Smooth muscle cell (in vitro differentiated cells): Measurements from ENCODE around the gene SH3RF3. TPM values are rescaled to one million over a fixed set of nuclear protein-coding genes. Genes with fewer than 3 reads are reported as not detected.

Source experiments
- DNase-seq: peaks from one replicate; lab custom pipeline; 2025; ENCODE audit not compliant: unreplicated experiment; lab: John Stamatoyannopoulos, UW
- H2AFZ ChIP-seq: fragments of 200-600 bp; sonication (generic); 2 replicates; pipeline ENCODE4 v1.6.0; 2016; ENCODE audit warnings: antibody characterized with exemption, low read depth, mild to moderate bottlenecking
- H3F3A ChIP-seq: fragments of 200-600 bp; sonication (generic); 2 replicates; pipeline ENCODE4 v1.6.0; 2017; ENCODE audit warnings: antibody characterized with exemption, low read depth
- H3K27ac ChIP-seq: fragments of 200-600 bp; sonication (generic); 2 replicates; pipeline ENCODE4 v1.5.1; 2016; ENCODE audit warnings: low read depth, mild to moderate bottlenecking
- H3K27me3 ChIP-seq: fragments of 200-600 bp; sonication (generic); 2 replicates; pipeline ENCODE4 v1.6.1; 2016; ENCODE audit warnings: low read depth, mild to moderate bottlenecking
- H3K36me3 ChIP-seq: fragments of 200-600 bp; sonication (generic); 2 replicates; pipeline ENCODE4 v1.5.1; 2016; ENCODE audit warnings: low read depth
- H3K4me1 ChIP-seq: fragments of 200-600 bp; sonication (generic); 2 replicates; pipeline ENCODE4 v1.5.1; 2016; ENCODE audit warnings: low read depth
- H3K4me2 ChIP-seq: fragments of 200-600 bp; sonication (generic); 2 replicates; pipeline ENCODE4 v1.6.0; 2016; ENCODE audit warnings: mild to moderate bottlenecking
- H3K4me3 ChIP-seq: fragments of 200-600 bp; sonication (generic); 2 replicates; pipeline ENCODE4 v1.5.1; 2016; ENCODE audit warnings: mild to moderate bottlenecking
- H3K79me2 ChIP-seq: fragments of 200-600 bp; sonication (generic); 2 replicates; pipeline ENCODE4 v1.6.0; 2016; ENCODE audit warnings: low read depth, mild to moderate bottlenecking
- H3K9ac ChIP-seq: fragments of 200-600 bp; sonication (generic); 2 replicates; pipeline ENCODE4 v1.6.0; 2016; ENCODE audit warnings: low read depth
- H3K9me3 ChIP-seq: fragments of 200-600 bp; sonication (generic); replicated peaks from 2 replicates; pipeline ENCODE4 v1.5.1; 2016; ENCODE audit warnings: low read depth
- H4K20me1 ChIP-seq: fragments of 200-600 bp; sonication (generic); 2 replicates; pipeline ENCODE4 v1.6.0; 2016; ENCODE audit warnings: low read depth
- WGBS: methylation state at CpG from one replicate; pipeline ENCODE4 v1.1.7; 2016; ENCODE audit warnings: low lambda C conversion rate; 5-methylcytosine and 5-hydroxymethylcytosine counted together
- polyA plus RNA-seq: library from polyadenylated mRNA; unstranded; fragments of >200 nt; fragmentation: Nextera tagmentation; extraction: Ambion mirVana; gene quantifications from 2 replicates; pipeline ENCODE4 v1.2.1, GENCODE V29; 2016
- total RNA-seq: library from RNA; depleted of rRNA; stranded (reverse); fragments of >200 nt; gene quantifications from 2 replicates; pipeline ENCODE4 v1.2.3, GENCODE V29; 2014
- TF ChIP-seq, protein P1 (sequence below): fragments of 200-600 bp; sonication (generic); IDR thresholded peaks from 2 replicates; pipeline ENCODE4 v1.5.1; 2017; ENCODE audit warnings: borderline replicate concordance, mild to moderate bottlenecking, antibody characterized with exemption; ENCODE audit not compliant: insufficient read depth, poor library complexity, severe bottlenecking

Gene SH3RF3
- total and polyA plus RNA-seq, 2 experiments from 2014 or later: 6.6 to 11.8 TPM

DNA sequence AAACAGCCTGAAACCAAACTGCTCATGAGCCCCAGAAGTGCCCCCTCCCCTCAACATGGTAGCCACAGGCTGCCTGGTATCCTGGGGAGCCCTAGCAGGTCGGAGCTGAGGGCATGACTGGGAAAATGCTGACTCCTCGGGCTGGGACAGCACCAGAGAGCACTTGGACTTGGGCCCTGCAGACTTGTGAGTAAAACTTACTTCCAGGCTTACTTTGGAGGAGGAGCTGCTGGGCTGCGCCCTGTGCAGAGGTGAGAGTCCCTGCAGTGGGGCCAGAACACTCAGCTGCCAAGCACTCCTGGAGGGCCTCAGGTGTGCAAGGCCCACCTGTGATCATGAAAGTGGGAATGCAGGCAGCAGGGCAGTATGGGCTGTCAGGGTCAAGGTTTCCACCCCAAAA, 365.3 kb downstream of the SH3RF3 start:
- Histone ChIP-seq H3K9ac (no peak overlapping the region), H3K36me3 (no peaks in the 10 kb centered on the region), H2AFZ (no peak overlapping the region), H3K79me2 (no peaks in the 10 kb centered on the region), H3K4me2 (no peak overlapping the region), H3K27me3 (no peaks in the 10 kb centered on the region), H4K20me1 (no peaks in the 10 kb centered on the region), H3K4me3 (no peak overlapping the region), H3K27ac (no peak overlapping the region), H3F3A (no peaks in the 10 kb centered on the region), H3K9me3 (no peaks in the 10 kb centered on the region), H3K4me1 (no peaks in the 10 kb centered on the region)
- WGBS: 92% methylated on average over 3 of the region's 3 CpGs
- DNase-seq: no peak
- TF ChIP-seq, protein P1, sequence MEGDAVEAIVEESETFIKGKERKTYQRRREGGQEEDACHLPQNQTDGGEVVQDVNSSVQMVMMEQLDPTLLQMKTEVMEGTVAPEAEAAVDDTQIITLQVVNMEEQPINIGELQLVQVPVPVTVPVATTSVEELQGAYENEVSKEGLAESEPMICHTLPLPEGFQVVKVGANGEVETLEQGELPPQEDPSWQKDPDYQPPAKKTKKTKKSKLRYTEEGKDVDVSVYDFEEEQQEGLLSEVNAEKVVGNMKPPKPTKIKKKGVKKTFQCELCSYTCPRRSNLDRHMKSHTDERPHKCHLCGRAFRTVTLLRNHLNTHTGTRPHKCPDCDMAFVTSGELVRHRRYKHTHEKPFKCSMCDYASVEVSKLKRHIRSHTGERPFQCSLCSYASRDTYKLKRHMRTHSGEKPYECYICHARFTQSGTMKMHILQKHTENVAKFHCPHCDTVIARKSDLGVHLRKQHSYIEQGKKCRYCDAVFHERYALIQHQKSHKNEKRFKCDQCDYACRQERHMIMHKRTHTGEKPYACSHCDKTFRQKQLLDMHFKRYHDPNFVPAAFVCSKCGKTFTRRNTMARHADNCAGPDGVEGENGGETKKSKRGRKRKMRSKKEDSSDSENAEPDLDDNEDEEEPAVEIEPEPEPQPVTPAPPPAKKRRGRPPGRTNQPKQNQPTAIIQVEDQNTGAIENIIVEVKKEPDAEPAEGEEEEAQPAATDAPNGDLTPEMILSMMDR: no peak

DNA sequence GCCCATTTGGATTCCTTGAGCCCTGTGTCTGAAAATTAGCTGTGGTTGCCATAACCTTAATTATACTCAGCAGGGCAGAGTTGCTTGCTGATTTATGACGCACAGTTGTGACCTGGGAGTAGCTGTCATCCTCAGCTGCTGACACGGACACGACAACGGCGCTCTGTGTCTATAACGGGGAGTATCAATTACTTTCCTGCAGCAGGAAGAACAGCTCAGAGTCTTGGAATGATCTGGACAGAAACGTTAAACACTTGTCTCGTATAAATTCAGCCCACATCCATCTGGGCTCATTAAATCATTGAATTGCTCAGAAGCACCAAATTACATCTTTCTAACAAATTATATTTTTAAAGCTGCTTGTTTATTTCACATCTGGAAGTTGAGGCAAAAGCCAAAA, 368.5 kb downstream of the SH3RF3 start:
- H3F3A ChIP-seq: no peaks in the 10 kb centered on the region
- no peak overlapping the region for H3K4me3 ChIP-seq
- H3K27me3 ChIP-seq: no peaks in the 10 kb centered on the region
- no peak for DNase-seq
- no peaks in the 10 kb centered on the region for H3K9me3 ChIP-seq
- TF ChIP-seq, protein P1: no peak
- no peaks in the 10 kb centered on the region for H4K20me1 ChIP-seq
- no peak overlapping the region for H2AFZ ChIP-seq
- WGBS: 55% methylated on average over 8 of the region's 8 CpGs
- no peak overlapping the region for H3K9ac ChIP-seq
- no peaks in the 10 kb centered on the region for H3K79me2 ChIP-seq
- H3K4me1 ChIP-seq: no peaks in the 10 kb centered on the region
- no peak overlapping the region for H3K4me2 ChIP-seq
- H3K27ac ChIP-seq: no peak overlapping the region
- no peaks in the 10 kb centered on the region for H3K36me3 ChIP-seq

DNA sequence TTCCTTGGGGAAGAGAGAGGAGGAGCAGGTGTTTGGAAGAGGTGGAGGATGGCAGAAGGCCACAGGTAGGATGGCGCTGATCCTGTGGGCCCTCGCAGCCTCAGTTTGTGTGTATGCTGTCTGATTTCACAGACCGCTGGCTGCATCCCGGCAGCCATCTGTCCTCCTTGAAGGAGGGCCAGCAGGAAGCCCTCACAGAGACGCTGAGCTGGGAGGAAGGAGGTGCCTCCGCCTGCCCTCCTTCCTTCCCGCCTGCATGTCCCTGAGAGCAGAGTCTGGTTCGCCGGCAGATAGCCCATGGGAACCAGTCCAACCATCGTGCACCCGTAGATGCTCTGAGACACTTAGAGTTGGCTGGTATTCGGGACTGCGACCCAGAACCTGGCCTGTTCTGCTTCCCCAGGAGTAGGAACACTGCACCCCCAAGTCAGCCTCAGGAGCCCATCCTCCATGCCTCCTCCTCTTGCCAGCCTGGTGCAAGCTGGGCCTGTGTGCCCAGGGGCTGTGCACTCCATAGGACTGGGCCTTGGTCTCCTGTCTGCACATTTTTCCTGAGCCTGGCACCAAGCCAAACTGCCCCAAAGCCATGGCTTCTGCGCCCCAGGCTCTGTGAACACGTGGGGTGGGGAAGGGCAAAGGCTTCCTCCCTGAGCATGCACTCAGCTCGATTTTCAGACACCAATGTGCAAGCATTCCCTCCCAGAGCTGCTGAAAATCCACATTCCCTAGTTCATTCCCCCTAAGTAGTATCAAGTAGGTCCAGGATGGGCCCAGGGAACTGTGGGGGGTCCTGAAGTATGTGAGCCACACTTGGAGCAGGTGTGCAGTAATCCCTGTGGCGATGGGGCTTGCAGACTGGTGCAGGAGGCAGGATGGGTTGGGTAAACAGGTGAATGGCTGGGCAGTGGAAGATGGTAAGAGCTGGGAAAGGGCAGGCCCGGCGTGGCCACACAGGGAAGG, 369.2 kb downstream of the SH3RF3 start:
- no peaks in the 10 kb centered on the region for H3F3A ChIP-seq
- no peaks in the 10 kb centered on the region for H3K4me1 ChIP-seq
- H3K27me3 ChIP-seq: no peaks in the 10 kb centered on the region
- no peaks in the 10 kb centered on the region for H3K36me3 ChIP-seq
- H3K9ac ChIP-seq: no peak overlapping the region
- TF ChIP-seq, protein P1: no peak
- 94% methylated on average over 19 of the region's 19 CpGs for WGBS
- H2AFZ ChIP-seq: no peak overlapping the region
- H4K20me1 ChIP-seq: no peaks in the 10 kb centered on the region
- no peaks in the 10 kb centered on the region for H3K79me2 ChIP-seq
- H3K4me3 ChIP-seq: no peak overlapping the region
- DNase-seq: no peak
- H3K27ac ChIP-seq: no peak overlapping the region
- no peaks in the 10 kb centered on the region for H3K9me3 ChIP-seq
- no peak overlapping the region for H3K4me2 ChIP-seq
